Anterior cingulate cortex (tissue), 58 donors: Measurements from ENCODE around the gene TMEM235.

Experiments
- DNase-seq, 58 donors: peaks; one replicate each; lab custom pipeline; 2025; lab: John Stamatoyannopoulos, UW

TMEM235 gene

DNA sequence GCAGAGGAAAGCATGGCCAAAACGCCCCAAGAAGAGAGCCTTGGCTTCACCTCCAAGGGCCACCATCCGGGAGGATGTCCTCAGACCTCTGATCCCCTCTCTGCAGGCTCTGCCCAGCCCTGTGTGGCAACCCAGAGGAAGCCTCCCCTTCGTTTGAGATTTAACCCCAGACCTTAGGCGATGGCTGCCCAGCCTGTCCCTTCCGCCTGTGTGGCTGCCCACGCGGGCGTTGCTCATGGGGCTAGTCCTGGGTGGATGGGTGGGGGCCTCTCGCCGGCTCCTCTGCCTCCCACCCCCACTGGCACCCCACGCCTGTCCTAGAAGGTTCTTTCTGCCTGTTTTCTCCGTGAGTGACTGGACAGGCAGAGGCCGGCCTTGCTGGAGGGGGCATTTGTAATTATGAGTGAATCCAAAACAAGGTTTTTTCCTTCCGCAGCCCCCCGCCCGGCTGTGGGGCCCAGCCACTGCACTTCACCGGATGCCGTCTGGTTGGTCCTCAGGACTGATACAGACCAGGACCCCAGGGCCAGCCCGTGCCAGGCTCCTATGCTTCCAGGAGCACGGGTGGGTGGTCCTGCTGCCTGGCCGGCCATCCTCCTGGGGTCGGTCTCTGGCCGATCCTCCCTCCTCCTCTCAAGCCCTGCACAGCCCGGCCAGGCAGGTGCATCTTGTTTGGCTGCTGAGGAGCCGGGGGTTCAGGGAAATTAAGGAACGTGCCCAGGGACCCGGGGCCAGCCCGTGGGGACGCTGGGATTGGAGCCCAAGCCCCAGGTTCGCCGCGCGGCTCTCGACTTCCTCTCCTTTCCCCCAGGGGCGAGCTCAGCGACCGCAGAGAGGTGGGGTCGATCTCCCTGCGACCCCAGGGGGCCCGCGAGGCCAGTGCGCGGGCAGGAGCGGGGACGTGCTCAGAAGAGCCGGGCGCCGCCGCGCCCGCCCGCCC lies at the start of gene TMEM235:
Gene TMEM235, plus strand, starts transcription at position 636 of the 940 bp plus-strand sequence. CDS start 393 bp downstream, outside the sequence.
- DNase-seq: peak in 13 of 58 donors; percentile 17 to 58 (median 40)

DNA sequence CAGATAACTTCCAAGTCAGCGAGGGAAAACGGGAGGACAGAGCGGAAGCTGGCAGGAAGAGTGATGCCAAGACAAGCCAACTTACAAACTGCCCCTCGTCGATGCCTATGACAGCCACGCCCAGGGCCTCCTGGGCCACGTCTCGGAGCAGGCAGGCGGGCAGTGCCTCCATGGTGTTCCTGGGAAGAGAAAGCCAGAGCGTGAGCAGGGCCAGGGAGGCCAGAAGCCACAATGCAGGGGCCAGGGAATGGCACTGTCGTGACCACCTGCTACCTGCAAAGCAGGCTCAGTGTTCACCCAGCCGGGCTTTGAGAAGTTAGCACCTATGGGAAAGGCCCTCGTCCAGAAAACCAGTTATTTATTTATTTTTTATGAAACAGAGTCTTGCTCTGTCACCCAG lies 48.9 kb upstream of the TMEM235 start:
- DNase-seq: no peak

GRCh38 chr17:78183916-78184315 lies 47.5 kb upstream of the TMEM235 start:
- DNase-seq: no peak

DNA sequence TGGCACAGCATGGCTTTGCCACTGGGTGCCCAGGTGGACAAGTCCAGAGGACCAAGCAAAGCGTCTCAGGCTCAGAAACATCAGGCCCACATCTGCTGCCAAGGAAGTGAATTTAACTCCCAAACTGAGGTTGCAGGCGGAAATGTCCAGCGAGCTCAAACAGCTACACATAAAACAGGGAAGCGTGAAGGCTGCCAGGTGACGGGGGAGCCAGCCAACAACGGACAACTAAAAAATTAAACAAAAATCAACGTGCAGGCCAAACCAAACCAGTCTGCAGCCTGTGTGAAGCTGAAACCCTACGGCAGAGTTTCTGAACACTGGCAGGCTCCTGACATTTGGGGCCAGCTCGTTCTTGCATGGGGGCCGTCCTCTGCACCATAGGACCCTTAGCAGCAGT lies 47.1 kb upstream of the TMEM235 start:
- no peak for DNase-seq

- DNase-seq: no peak
Measured at GRCh38 chr17:78184868-78185267, 46.6 kb upstream of the TMEM235 start.

DNA sequence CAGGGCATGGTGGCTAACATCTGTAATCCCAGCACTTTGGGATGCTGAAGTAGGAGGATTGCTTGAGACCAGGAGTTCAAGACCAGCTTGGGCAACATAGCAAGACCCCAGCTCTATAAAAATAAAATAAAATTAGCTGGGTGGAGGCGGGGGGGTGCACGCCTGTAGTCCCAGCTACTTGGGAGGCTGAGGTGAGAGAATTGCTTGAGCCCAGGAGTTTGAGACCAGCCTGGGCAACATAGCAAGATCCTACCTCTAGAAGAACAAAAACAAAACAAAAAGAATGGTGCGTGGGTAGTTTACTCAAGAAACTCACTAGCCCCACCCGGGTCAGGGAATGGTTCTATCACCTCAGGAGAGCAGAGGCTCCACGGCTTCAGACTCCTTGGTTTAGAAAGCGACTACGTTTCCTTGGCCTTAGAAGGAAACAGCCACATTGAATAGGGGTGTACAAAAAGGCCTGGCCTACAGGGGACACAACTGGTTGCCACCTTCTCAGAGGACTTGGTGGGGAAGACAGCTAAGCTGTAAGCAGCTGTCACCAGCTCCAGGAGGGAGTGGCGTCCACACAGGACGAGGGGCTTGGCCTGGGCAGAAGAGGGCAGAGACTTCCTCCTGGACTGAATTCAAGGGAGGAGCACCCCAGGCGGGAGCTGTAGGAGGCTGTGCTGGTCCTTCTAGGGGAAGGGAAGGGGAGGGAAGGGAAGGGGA lies 45.3 kb upstream of the TMEM235 start:
- no peak for DNase-seq

- DNase-seq: peak; percentile 32 to 98 (median 92)
Measured at GRCh38 chr17:78186692-78187595, 44.5 kb upstream of the TMEM235 start, which contains the start of the genes AFMID and TK1. TSS of gene AFMID (plus strand) at chr17:78187362. CDS start at chr17:78187371, 9 bp downstream. TSS of gene TK1 (minus strand) at chr17:78187052. CDS start at chr17:78186994, 58 bp downstream.

DNA sequence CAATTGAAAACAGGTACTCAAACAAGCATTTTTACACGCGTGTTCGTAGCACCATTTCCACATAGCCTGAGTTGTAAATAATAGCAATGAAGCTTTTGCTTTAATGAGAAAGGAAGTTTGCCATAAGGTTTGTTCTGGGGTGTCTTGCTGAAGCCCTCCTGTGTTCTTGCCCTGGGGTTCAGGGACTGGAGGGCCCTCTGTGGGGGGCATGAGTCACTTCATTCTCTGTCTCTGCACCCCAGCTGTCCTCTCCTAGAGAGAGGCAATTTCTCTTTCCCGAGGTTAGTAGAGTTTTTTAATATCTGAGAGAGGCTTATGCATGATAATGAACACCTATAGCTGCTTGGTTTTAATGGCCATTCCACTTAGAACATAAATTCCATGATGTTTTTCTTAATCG lies 34.7 kb upstream of the TMEM235 start:
- DNase-seq: no peak

DNA sequence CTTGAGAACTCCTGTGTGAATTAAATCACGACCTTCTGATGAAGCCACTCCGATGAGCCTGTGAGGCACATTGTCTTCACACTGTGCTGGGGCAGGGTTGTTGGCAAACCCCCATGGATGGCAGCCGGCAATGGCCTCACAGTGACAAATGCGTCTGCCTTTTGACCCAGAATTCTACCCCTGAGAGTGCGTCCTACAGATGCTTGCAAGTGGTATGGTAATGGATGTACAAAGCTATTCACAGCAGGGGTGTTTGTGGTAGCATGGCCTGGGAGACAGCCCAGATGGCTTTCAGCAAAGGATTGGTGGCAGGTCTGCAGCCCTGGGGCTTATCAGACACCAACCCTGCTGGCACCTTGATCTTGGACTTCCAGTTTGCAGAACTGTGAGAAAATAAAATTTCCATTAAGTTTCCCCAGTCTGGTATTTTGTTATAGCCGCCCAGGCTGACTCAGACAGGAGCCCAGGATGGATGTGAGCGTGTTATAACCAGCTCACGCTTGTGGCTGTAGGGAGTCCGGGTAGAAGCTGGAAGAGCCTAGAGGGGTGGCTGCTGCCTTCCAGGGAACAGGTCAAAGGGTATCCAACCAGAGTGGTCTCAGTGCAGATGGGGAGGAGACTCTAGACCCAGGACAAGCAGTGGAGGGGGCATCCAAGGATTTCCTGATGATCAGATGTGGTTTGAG lies 34.1 kb upstream of the TMEM235 start:
- peak in 20 of 58 donors; percentile 6 to 53 (median 28) for DNase-seq

GRCh38 chr17:78200451-78200850 lies 31.0 kb upstream of the TMEM235 start:
- DNase-seq: no peak

DNA sequence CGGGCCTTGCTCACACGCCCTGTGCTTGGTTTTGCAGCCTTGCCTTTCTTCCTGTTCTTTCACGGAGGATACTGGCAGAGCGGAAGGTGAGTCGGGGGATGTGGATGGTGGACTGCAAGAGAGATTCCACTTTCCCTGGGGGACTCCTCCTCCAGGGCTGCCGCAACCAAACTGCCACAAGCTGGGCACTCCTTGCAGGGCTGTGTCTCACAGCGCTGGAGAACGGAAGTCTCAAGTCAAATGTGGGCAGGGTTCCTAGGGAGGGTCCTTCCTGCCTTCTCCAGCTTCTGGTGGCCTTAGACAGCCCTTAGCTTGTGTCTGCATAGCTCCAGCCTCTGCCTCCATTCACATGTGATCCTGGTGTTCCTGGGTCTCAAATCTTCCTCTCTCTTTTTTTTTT lies 28.8 kb upstream of the TMEM235 start:
- no peak for DNase-seq

DNA sequence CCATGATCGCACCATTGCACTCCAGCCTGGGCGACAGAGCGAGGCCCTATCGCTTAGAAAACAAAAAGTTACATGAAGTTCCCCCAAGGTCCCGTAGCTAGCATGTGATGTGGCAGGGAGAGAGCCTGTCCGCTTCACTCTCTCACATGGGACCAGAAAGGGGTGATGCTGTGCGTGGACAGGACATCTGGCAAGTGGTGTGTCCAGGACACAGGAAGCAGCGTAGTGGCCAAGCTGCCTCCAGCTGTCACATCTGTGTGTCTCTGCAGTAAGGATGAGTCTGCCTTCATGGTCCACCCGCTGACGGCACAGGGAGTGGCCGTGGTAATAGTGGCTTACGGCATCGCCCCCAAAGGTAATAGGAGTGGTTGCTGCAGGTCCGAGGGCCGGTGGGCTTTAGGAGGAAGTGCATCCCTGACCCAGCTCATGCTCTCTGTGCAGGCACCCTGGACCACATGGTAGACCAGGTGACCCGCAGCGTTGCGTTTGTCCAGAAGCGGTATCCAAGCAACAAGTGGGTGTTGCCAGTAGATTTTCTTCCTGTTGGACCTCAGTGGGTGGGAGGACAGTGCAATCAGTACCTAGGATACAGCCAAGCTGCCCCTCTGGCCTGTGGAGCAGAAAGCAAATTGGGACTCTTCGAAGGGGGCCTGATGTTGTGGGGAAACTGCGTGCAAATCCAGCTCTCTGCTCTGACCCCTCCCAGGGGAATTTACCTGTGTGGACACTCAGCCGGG lies 26.9 kb upstream of the TMEM235 start:
- DNase-seq: no peak

- DNase-seq: no peak
Measured at GRCh38 chr17:78205124-78205775, 26.2 kb upstream of the TMEM235 start.

GRCh38 chr17:78206298-78206697 lies 25.1 kb upstream of the TMEM235 start:
- no peak for DNase-seq

- no peak for DNase-seq
Measured at GRCh38 chr17:78208486-78208885, 22.9 kb upstream of the TMEM235 start.

GRCh38 chr17:78210111-78210510 lies 21.3 kb upstream of the TMEM235 start:
- DNase-seq: no peak

DNA sequence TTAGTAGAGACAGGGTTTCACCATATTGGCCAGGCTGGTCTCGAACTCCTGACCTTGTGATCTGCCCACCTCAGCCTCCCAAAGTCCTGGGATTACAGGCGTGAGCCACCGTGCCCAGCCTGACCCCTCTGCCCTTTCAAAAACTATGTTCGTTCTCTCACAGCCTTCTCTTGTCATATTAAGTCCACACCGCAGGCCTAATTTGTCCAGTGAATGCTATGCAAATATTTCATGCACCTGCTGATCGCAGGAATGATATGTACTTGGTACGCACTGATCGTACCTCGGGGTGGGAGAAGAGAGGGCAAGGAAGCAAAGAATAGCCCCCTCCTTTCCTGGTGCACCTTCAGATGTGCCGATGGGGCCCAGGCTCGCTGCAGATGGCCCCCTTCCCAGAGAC lies 20.4 kb upstream of the TMEM235 start:
- DNase-seq: no peak

DNA sequence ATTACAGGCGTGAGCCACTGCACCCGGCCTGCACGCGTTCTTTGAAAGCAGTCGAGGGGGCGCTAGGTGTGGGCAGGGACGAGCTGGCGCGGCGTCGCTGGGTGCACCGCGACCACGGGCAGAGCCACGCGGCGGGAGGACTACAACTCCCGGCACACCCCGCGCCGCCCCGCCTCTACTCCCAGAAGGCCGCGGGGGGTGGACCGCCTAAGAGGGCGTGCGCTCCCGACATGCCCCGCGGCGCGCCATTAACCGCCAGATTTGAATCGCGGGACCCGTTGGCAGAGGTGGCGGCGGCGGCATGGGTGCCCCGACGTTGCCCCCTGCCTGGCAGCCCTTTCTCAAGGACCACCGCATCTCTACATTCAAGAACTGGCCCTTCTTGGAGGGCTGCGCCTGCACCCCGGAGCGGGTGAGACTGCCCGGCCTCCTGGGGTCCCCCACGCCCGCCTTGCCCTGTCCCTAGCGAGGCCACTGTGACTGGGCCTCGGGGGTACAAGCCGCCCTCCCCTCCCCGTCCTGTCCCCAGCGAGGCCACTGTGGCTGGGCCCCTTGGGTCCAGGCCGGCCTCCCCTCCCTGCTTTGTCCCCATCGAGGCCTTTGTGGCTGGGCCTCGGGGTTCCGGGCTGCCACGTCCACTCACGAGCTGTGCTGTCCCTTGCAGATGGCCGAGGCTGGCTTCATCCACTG lies 17.3 kb upstream of the TMEM235 start, which contains the start of gene BIRC5:
Gene BIRC5, plus strand, starts transcription at position 238 of the 690 bp plus-strand sequence. Its CDS starts 64 bp downstream, at position 302.
- DNase-seq: peak in 55 of 58 donors; percentile 30 to 92 (median 76)
